Epithelial cell of esophagus (primary cell): Measurements from ENCODE around the gene ZNF709.
"Not testable (repeated sequence)": the region's sequence is repeated elsewhere in the genome, so short reads cannot be mapped to it uniquely, and the experiment has no call there.

ENCODE experiments used
- DNase-seq: peaks from one replicate; pipeline ENCODE4 v3.0.0; 2010; ENCODE audit warnings: low read depth
- H3K4me3 ChIP-seq: 2 replicates; pipeline ENCODE4 v1.5.1; 2011; ENCODE audit warnings: mild to moderate bottlenecking, low read length, control low read depth
- CTCF ChIP-seq: IDR thresholded peaks from 2 replicates; pipeline ENCODE4 v1.5.1; 2011; ENCODE audit warnings: low read depth, mild to moderate bottlenecking, low read length, control low read depth, inconsistent platforms; ENCODE audit not compliant: insufficient read depth; ENCODE audit errors: missing control alignments

ZNF709 gene

GRCh38 chr19:12481781-12482508 is 2.7 kb downstream of the ZNF709 start:
- TF ChIP-seq CTCF: no peak
- H3K4me3 ChIP-seq: no peak overlapping the region
- no peak for DNase-seq

DNA sequence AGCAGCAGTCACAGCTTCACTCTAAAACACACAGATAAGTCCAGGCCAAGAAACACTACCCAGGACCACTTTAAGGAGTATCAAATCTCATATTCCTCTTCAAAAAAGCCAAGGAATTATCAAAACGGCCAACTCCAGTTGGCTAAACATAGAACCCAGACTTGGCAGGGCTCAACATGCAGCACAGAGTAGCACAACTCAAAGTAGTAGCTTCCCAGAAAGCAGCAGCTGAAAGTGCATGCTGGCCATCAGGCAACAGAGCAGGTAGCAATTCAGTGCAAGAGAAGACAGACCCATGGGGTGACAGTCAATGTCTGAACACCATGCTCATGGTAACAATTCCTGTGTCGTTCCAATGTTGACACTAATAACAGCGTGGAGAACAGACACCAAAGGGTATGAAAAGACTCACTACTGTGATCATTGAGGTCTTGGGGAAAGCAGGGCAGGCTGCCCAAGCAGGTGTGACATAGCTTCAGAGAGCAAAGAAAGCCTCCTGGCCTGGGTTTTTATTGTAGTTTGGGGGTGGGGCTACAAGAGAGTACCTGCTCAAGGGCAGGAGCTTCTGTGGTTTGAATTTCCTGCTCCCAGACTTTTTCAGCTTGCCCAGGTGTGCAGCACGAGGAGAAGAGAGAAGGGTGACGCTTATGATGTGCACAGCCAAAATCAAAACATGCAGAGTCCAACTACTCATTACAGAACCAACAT is 6.2 kb downstream of the ZNF709 start:
- H3K4me3 ChIP-seq: no peak overlapping the region
- DNase-seq: no peak
- TF ChIP-seq CTCF: no peak

- H3K4me3 ChIP-seq, DNase-seq: not testable (repeated sequence)
Measured at GRCh38 chr19:12467651-12468050, 17.0 kb downstream of the ZNF709 start.

DNA sequence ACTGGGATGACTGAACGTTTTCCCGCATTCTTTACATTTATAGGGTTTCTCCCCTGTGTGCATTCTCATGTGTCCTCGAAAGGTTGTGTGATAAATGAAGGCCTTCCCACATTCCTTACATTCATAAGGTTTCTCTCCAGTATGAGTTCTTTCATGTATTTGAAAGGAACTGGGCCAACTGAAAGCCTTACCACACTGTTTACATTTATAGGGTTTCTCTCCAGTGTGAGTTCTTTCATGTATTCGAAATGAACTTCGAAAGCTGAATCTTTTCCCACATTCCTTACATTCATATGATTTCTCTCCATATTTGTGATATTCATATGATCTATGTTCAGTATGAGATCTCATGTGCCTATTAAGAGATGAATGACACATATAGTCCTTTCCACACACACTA is 19.4 kb downstream of the ZNF709 start:
- H3K4me3 ChIP-seq: no peak overlapping the region
- no peak for TF ChIP-seq CTCF
- no peak for DNase-seq

DNA sequence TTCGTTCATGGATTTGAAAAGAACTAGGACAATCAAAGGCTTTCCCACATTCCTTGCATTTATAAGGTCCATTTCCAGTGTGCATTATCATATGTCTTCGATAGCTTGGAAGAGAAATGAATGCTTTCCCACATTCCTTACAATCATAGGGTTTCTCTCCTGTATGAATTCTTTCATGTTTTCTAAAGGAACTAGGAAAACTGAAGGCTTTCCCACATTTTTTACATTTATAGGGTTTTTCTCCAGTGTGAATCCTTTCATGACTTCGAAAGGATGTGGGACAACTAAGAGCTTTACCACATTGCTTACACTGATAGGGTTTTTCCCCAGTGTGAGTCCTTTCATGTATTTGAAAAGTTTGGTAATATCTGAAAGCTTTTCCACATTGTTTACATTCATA is 19.8 kb downstream of the ZNF709 start:
- no peak overlapping the region for H3K4me3 ChIP-seq
- TF ChIP-seq CTCF: no peak
- no peak for DNase-seq

DNA sequence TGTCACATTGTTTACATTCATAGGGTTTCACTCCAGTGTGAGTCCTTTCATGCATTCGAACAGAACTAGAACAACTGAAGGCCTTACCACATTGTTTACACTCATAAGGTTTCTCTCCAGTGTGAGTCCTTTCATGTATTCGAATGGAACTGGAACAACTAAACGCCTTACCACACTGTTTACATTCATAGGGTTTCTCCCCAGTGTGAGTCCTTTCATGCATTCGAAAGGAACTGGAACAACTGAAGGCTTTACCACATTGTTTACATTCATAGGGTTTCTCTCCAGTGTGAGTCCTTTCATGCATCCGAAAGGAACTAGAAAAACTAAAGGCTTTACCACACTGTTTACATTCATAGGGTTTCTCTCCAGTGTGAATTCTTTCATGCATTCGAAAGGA is 20.5 kb downstream of the ZNF709 start:
- DNase-seq: not testable (repeated sequence)

GRCh38 chr19:12453495-12453894 is 31.1 kb downstream of the ZNF709 start:
- DNase-seq: peak; percentile 69
- no peak for TF ChIP-seq CTCF
- no peak overlapping the region for H3K4me3 ChIP-seq

More for the DNA sequence above, 20.5 kb downstream of the ZNF709 start:
- not testable (repeated sequence) for H3K4me3 ChIP-seq

GRCh38 chr19:12450844-12451243 is 33.8 kb downstream of the ZNF709 start:
- no peak overlapping the region for H3K4me3 ChIP-seq
- TF ChIP-seq CTCF: no peak
- DNase-seq: no peak
